ENCODE data around the gene AJM1. TPM values are rescaled to one million over a fixed set of nuclear protein-coding genes. Genes with fewer than 3 reads are reported as not detected.

The AJM1 gene
- total RNA-seq, 4 donors from 2014 or later: 2.0 to 3.9 (median 3.7) TPM

GRCh38 chr9:136858844-136859757 is 16.8 kb downstream of the AJM1 start:
- TF ChIP-seq POLR2A (IDR thresholded peaks at IDR 0.05) (no peak), EP300 (IDR thresholded peaks at IDR 0.05) (no peak)
- TF ChIP-seq, protein P1, sequence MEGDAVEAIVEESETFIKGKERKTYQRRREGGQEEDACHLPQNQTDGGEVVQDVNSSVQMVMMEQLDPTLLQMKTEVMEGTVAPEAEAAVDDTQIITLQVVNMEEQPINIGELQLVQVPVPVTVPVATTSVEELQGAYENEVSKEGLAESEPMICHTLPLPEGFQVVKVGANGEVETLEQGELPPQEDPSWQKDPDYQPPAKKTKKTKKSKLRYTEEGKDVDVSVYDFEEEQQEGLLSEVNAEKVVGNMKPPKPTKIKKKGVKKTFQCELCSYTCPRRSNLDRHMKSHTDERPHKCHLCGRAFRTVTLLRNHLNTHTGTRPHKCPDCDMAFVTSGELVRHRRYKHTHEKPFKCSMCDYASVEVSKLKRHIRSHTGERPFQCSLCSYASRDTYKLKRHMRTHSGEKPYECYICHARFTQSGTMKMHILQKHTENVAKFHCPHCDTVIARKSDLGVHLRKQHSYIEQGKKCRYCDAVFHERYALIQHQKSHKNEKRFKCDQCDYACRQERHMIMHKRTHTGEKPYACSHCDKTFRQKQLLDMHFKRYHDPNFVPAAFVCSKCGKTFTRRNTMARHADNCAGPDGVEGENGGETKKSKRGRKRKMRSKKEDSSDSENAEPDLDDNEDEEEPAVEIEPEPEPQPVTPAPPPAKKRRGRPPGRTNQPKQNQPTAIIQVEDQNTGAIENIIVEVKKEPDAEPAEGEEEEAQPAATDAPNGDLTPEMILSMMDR (IDR thresholded peaks at IDR 0.05): no peak
- no peak for DNase-seq (ENCODE audit: low spot score in 2 of 2)
- no peaks in the 10 kb centered on the region for H3K27me3 ChIP-seq
- H3K27ac ChIP-seq: peak overlapping the region in 3 of 4 donors; percentile 34 to 70 (median 35)
- H3K9me3 ChIP-seq: no peaks in the 10 kb centered on the region
- 42 to 64% methylated on average over 8 to 13 of the region's 20 CpGs for WGBS, 2 donors
- peaks cover 0 to 36% (median 7%) of the 10 kb centered on the region in 4 donors for H3K4me1 ChIP-seq
- H3K4me3 ChIP-seq: no peak overlapping the region
- peaks cover 7 to 56% (median 9%) of the 10 kb centered on the region in 3 donors for H3K36me3 ChIP-seq

DNA sequence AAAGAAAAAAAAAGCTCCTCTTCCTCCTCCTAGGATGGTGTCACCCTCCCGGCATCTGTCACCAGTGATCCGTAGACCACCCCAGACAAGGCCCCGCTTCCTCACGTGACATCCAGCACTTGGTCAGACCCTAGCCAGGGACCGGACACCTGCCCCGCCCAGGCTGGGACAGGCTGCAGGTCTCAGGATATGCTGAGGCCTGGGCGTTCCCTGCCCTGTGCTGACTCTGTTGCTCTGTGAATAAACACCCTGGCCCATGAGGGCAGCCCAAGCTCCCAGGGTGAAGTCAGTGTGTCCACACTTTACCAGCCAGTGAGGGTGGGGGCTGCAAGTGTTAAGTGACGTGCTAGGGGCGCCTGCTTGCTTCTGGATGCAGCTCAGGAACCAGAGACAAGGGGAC is 18.3 kb downstream of the AJM1 start:
- no peak for TF ChIP-seq EP300 (IDR thresholded peaks at IDR 0.05)
- TF ChIP-seq POLR2A (IDR thresholded peaks at IDR 0.05): no peak
- TF ChIP-seq, protein P1 (IDR thresholded peaks at IDR 0.05): no peak

DNA sequence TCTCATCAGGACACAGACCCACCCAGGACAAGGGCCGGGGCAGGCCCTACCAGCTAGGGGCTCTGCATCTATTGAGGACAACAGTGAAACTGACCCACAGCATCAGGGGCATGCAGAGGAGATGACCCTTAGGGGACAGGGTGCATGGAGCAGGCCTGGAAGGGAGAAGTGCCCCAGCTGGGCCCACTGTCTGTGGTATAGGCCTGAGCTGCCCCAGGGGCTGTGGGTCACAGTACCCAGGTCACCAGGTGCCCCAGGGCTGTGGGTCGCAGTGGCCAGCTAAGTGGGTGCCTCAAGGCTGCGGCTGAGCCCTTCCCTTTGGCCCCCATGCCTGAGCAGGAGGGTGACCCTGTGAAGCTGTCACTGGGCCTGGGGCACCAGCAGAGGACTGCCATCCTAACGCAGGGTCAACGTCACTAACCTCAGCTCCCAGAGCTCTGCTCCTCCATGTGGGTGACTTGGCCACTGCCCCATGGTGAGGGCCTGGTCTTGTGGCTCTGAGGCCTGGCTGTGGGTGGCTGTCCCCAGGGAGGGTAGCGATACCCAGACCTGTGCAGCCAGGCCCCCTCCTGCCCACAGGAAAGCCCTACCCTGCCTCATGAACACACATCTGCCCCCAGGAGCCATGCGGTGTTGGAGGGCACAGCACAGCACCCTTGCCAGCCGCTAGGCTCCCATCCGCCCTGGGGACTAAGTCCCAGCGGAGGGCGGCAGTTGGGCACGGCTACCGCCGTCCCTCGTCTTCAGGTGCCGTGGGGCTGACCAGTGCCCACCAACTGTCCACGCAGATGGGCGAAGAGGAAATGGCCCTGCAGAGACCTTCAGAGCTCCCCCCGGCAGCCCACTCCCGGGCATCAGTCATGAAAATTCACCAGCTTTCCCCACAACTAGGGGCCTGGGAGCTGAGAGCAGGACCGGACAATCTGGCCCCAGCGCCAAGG is 18.9 kb downstream of the AJM1 start:
- TF ChIP-seq POLR2A (IDR thresholded peaks at IDR 0.05) (no peak), EP300 (IDR thresholded peaks at IDR 0.05) (no peak)
- TF ChIP-seq, protein P1 (IDR thresholded peaks at IDR 0.05): no peak
- no peak for DNase-seq (ENCODE audit: low spot score in 2 of 2)
- Histone ChIP-seq H3K36me3 (peaks cover 7 to 53% (median 9%) of the 10 kb centered on the region in 3 donors), H3K4me1 (peaks cover 3 to 49% (median 20%) of the 10 kb centered on the region in 4 donors), H3K4me3 (no peak overlapping the region), H3K9me3 (no peaks in the 10 kb centered on the region), H3K27me3 (no peaks in the 10 kb centered on the region), H3K27ac (no peak overlapping the region)
- WGBS, 2 donors: 90 to 92% methylated on average over 19 to 21 of the region's 22 CpGs

More for the DNA sequence above, 18.3 kb downstream of the AJM1 start:
- Histone ChIP-seq H3K9me3 (no peaks in the 10 kb centered on the region), H3K36me3 (peaks cover 7 to 53% (median 9%) of the 10 kb centered on the region in 3 donors), H3K27ac (peak overlapping the region in 1 of 4 donors; percentile 70), H3K27me3 (no peaks in the 10 kb centered on the region), H3K4me3 (no peak overlapping the region), H3K4me1 (peaks cover 3 to 48% (median 19%) of the 10 kb centered on the region in 4 donors)
- no peak for DNase-seq (ENCODE audit: low spot score in 2 of 2)
- 81 to 88% methylated on average over 9 of the region's 9 CpGs for WGBS, 2 donors

DNA sequence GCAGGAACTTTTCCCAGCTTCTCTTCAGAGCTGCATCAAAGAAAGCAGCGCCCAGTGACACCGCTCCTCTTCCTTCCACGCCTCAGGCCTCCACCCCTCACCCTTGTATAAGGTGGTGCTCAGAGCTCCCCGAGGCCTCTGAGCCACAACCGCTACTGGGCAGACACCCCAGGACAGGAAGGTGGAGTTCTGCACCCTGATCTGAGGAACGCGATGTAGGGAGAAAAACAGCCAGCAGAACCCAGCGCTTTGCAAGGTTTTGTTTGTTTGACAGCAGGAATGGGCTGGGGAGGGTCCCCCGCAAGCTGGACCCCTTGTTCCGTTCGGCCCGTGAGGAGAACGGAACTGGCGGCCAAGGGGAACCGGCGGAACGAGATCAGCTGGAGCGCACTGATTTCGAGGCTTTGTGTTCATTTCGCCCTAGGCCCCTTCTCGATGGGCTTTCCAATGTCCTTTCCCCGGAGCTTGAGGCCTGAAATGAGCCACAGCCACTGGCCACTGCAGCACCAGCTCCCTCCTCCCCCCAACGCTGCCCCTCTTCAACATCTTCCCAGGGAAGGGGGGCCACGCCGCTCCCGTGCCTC is 19.7 kb downstream of the AJM1 start:
- H3K36me3 ChIP-seq: peaks cover 7 to 53% (median 9%) of the 10 kb centered on the region in 3 donors
- H3K9me3 ChIP-seq: no peaks in the 10 kb centered on the region
- H3K27ac ChIP-seq: no peak overlapping the region
- peaks cover 3 to 52% (median 21%) of the 10 kb centered on the region in 4 donors for H3K4me1 ChIP-seq
- WGBS, 2 donors: 84 to 88% methylated on average over 25 to 26 of the region's 26 CpGs
- TF ChIP-seq, protein P1 (IDR thresholded peaks at IDR 0.05): no peak
- TF ChIP-seq EP300 (IDR thresholded peaks at IDR 0.05) (no peak), POLR2A (IDR thresholded peaks at IDR 0.05) (no peak)
- DNase-seq (ENCODE audit: low spot score in 2 of 2): no peak
- no peak overlapping the region for H3K4me3 ChIP-seq
- no peaks in the 10 kb centered on the region for H3K27me3 ChIP-seq
